ENCODE data around the gene CRKL.
A peak's percentile ranks its signal among the peaks of the same experiment; 100 is the strongest.
"Not testable (repeated sequence)": the region's sequence is repeated elsewhere in the genome, so short reads cannot be mapped to it uniquely, and the experiment has no call there.

Gene CRKL

DNA sequence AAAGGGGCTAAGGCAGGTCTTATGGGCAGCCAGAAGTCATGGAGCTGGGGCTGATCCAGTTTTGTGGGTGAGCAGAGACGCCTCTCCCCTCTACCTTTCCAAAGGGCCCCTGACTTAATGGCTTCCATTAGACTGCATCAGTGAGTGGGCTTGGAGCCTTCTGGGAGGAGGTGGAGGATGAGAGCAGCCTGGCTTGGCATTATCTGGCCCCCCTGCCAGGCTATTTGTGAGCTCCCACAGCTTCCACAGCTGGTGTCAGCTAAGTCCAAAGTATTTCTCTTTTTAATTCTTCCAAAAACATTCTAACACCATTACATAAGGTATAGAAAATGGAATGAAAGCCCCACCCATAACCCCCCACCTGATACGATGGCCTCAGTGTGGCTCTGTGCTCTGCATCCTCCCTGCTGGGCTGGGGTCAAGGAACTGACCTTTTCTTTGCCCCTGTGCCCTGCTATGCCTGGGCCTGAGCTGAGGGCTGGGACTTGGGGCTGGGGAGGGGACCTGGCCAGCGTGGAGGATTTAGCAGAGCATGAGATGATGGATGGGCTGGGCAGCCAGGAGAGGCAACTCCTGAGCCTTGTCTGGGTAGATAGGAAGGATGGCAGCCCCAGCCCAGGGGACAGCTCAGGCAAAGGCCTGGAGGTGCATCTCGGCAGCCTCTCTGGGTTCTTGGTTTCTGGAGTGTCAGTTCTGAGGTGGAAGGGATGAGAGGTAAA is 53.9 kb downstream of the CRKL start:
- no peak for TF ChIP-seq CTCF (IDR thresholded peaks at IDR 0.05; ENCODE audit: low read depth, low read length)
- in situ Hi-C loops (cut with HindIII; ENCODE audit: low sequenced_read_pairs) = no loop called here
- H3K4me3 ChIP-seq (ENCODE audit: low read depth, low read length) = no peak overlapping the region
- DNase-seq (ENCODE audit: low read depth, low spot score) = peak; percentile 28

DNA sequence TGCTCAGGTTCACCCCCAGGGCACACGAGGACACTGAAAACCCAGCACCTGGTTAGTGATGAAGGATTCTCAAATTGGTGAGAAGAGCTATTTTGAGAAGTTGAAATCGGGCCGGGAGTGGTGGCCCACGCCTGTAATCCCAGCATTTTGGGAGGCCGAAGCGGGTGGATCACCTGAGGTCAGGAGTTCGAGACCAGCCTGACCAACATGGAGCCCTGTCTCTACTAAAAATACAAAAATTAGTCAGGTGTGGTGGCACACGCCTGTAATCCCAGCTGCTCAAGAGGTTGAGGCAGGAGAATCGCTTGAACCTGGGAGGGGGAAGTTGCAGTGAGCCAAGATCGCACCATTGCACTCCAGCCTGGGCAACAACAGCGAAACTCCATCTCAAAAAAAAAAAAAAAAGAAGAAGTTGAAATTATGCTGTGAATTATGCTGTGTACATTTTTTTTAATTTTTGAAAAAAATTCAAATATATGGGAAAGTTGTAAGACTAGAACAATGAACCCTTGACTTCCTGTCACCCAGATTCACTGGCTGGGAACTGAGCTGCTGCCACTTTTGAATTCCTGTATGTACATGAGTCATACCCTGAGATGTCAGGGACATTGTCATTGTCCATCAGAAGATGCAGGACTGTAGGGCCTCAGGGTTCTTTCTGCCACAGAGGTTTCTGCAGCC is 54.9 kb downstream of the CRKL start:
- in situ Hi-C loops (cut with HindIII; ENCODE audit: low sequenced_read_pairs); DNase-seq (ENCODE audit: low read depth, low spot score); H3K4me3 ChIP-seq (ENCODE audit: low read depth, low read length): not testable (repeated sequence)

DNA sequence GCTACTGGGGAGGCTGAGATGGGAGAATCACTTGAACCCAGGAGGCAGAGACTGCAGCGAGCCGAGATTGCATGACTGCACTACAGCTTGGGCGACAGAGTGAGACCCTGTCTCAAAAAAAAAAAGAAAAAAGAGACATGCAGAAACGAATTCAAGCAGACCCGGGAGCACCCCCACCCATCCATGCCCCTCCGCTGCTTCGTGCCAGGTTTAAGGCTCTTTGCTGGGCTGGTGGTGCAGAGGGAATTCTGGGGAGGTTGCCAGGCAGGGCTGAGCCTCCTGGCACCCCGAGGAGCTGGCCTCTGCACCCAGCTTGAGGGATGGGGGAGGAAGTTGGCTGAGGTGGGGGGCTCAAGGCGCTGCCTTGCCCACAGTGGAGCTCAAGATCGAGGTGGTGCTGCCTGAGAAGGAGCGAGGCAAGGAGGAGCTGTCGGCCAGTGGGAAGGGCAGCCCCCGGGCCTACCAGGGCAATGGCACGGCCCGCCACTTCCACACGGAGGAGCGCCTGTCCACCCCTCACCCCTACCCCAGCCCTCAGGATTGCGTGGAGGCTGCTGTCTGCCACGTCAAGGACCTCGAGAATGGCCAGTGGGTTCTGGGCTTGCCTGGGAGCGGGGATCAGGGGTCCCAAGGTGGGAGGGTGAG is 55.8 kb downstream of the CRKL start:
- no peak for DNase-seq (ENCODE audit: low read depth, low spot score)
- no peak for TF ChIP-seq CTCF (IDR thresholded peaks at IDR 0.05; ENCODE audit: low read depth, low read length)
- no peak overlapping the region for H3K4me3 ChIP-seq (ENCODE audit: low read depth, low read length)
- in situ Hi-C loops (cut with HindIII; ENCODE audit: low sequenced_read_pairs) = no loop called here

- no peak for DNase-seq (ENCODE audit: low read depth, low spot score)
- no peak overlapping the region for H3K4me3 ChIP-seq (ENCODE audit: low read depth, low read length)
- TF ChIP-seq CTCF (IDR thresholded peaks at IDR 0.05; ENCODE audit: low read depth, low read length) = no peak
- in situ Hi-C loops (cut with HindIII; ENCODE audit: low sequenced_read_pairs) = no loop called here
Measured at GRCh38 chr22:20973634-20974286, 56.6 kb downstream of the CRKL start.

DNA sequence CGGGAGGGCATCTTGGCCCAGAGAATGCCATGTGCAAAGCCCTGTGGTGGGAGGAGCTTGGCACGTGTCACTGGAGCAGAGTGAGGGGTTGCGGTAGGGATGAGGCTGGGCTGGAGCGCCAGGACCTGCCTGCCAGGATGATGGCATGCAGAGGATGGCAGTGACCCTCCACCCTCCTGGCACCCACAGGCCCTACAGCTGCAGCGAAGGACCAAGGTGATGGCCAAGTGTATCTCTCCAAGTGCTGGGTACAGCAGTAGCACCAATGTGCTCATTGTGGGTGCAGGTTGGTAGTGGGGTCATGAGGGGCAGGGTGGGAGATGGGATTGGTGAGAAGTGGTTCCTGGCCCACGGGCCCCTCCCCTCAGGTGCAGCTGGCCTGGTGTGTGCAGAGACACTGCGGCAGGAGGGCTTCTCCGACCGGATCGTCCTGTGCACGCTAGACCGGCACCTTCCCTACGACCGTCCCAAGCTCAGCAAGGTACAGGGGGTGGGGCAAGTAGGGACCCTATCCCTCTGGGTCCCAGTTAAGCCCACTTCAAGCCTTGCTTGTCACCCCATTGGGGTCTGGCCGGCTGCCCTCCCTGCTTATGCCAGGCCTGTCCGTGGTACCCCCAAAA is 57.2 kb downstream of the CRKL start:
- no peak overlapping the region for H3K4me3 ChIP-seq (ENCODE audit: low read depth, low read length)
- no peak for DNase-seq (ENCODE audit: low read depth, low spot score)
- in situ Hi-C loops (cut with HindIII; ENCODE audit: low sequenced_read_pairs) = no loop called here
- no peak for TF ChIP-seq CTCF (IDR thresholded peaks at IDR 0.05; ENCODE audit: low read depth, low read length)

DNA sequence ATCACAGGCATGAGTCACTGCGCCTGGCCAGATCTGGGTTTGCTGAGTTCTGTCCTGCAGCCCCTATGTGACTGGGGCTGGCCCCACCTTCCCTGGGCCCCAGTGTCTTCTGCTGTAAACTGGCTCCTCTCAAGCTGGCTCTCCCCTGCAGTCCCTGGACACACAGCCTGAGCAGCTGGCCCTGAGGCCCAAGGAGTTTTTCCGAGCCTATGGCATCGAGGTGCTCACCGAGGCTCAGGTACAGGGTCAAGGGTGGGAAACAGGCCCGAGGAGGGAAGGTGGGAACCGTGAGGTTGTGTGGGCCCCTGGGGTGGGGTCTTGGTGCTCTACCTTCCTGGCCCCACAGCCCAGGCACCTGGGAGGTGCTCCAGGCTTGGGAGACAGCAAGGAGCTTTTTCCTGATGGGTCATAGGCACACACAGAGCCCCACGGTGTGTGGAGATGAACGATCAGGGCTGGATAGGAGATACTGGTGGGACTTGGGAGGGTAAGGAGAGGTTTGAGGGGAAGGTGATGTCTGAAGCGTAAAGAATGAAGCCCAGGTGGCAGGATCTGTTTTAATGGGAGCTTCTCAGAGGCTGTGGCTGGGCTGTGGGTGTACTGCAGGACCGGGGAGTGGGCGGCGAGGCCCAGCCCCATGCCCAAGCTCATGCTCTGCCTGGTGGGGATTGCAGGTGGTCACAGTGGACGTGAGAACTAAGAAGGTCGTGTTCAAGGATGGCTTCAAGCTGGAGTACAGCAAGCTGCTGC is 58.5 kb downstream of the CRKL start:
- no peak for TF ChIP-seq CTCF (IDR thresholded peaks at IDR 0.05; ENCODE audit: low read depth, low read length)
- no peak overlapping the region for H3K4me3 ChIP-seq (ENCODE audit: low read depth, low read length)
- no peak for DNase-seq (ENCODE audit: low read depth, low spot score)
- in situ Hi-C loops (cut with HindIII; ENCODE audit: low sequenced_read_pairs) = no loop called here

All from astrocyte of the spinal cord (primary cell).